ENCODE results near the gene ZNF385D. TPM values are rescaled to one million over a fixed set of nuclear protein-coding genes. Genes with fewer than 3 reads are reported as not detected.

ZNF385D gene
- total and polyA plus RNA-seq, 4 donors: 12.1 to 118 (median 61.1) TPM

GRCh38 chr3:21766002-21766401 lies 15.0 kb upstream of the ZNF385D start:
- intact Hi-C loops (cut with DNase I): no loop called here
- Histone ChIP-seq H3K27ac (ENCODE audit: low read depth in 1 of 2, low read length in 2 of 2) (no peak overlapping the region), H3K4me3 (ENCODE audit: low read length in 2 of 2) (no peak overlapping the region), H3K9me3 (ENCODE audit: control insufficient read depth, low read length) (no peaks in the 10 kb centered on the region), H3K4me1 (ENCODE audit: control insufficient read depth in 1 of 2, insufficient read depth in 2 of 2, low read length in 2 of 2) (no peaks in the 10 kb centered on the region), H3K36me3 (ENCODE audit: control insufficient read depth in 1 of 2, insufficient read depth in 2 of 2, low read length in 1 of 2) (no peaks in the 10 kb centered on the region), H3K27me3 (ENCODE audit: control insufficient read depth in 1 of 2, insufficient read depth in 2 of 2, low read length in 1 of 2) (no peaks in the 10 kb centered on the region)
- 81% methylated on average over 2 of the region's 2 CpGs for WGBS, 2 donors
- ATAC-seq (ENCODE audit: low FRiP score): no peak
- DNase-seq: no peak

- intact Hi-C loops (cut with DNase I): loop anchor here in 1 of 2 donors (10.0 kb wide), 1 partner anchor 359 kb away; no protein-coding TSS in a partner anchor
- Histone ChIP-seq H3K36me3 (ENCODE audit: control insufficient read depth in 1 of 2, insufficient read depth in 2 of 2, low read length in 1 of 2) (no peaks in the 10 kb centered on the region), H3K4me3 (ENCODE audit: low read length in 2 of 2) (no peak overlapping the region), H3K9me3 (ENCODE audit: control insufficient read depth, low read length) (no peaks in the 10 kb centered on the region), H3K27me3 (ENCODE audit: control insufficient read depth in 1 of 2, insufficient read depth in 2 of 2, low read length in 1 of 2) (no peaks in the 10 kb centered on the region), H3K4me1 (ENCODE audit: control insufficient read depth in 1 of 2, insufficient read depth in 2 of 2, low read length in 2 of 2) (no peaks in the 10 kb centered on the region), H3K27ac (ENCODE audit: low read depth in 1 of 2, low read length in 2 of 2) (no peak overlapping the region)
- ATAC-seq (ENCODE audit: low FRiP score): no peak
- WGBS, 2 donors: 80 to 89% methylated on average over 5 of the region's 5 CpGs
- DNase-seq: no peak
Measured at GRCh38 chr3:21755896-21756295, 4.9 kb upstream of the ZNF385D start.

- Histone ChIP-seq H3K4me1 (ENCODE audit: control insufficient read depth in 1 of 2, insufficient read depth in 2 of 2, low read length in 2 of 2) (no peaks in the 10 kb centered on the region), H3K4me3 (ENCODE audit: low read length in 2 of 2) (no peak overlapping the region), H3K27ac (ENCODE audit: low read depth in 1 of 2, low read length in 2 of 2) (no peak overlapping the region), H3K27me3 (ENCODE audit: control insufficient read depth in 1 of 2, insufficient read depth in 2 of 2, low read length in 1 of 2) (no peaks in the 10 kb centered on the region), H3K9me3 (ENCODE audit: control insufficient read depth, low read length) (no peaks in the 10 kb centered on the region), H3K36me3 (ENCODE audit: control insufficient read depth in 1 of 2, insufficient read depth in 2 of 2, low read length in 1 of 2) (no peaks in the 10 kb centered on the region)
- no peak for DNase-seq
- intact Hi-C loops (cut with DNase I): loop anchor here (5.0 to 10.0 kb wide), 3 partner anchors 142 to 362 kb away; no protein-coding TSS in a partner anchor
- ATAC-seq (ENCODE audit: low FRiP score): no peak
- 88 to 96% methylated on average over 1 of the region's 1 CpG for WGBS, 2 donors
Measured at GRCh38 chr3:21754839-21755238, 3.8 kb upstream of the ZNF385D start.

- intact Hi-C loops (cut with DNase I): loop anchor here (2.0 to 10.0 kb wide), 4 partner anchors 142 to 364 kb away; no protein-coding TSS in a partner anchor
- no peaks in the 10 kb centered on the region for H3K27me3 ChIP-seq (ENCODE audit: control insufficient read depth in 1 of 2, insufficient read depth in 2 of 2, low read length in 1 of 2)
- no peak overlapping the region for H3K27ac ChIP-seq (ENCODE audit: low read depth in 1 of 2, low read length in 2 of 2)
- no peaks in the 10 kb centered on the region for H3K9me3 ChIP-seq (ENCODE audit: control insufficient read depth, low read length)
- peak; percentile 72 for ATAC-seq (ENCODE audit: low FRiP score)
- DNase-seq: peak in 1 of 2 donors; percentile 29
- no peaks in the 10 kb centered on the region for H3K4me1 ChIP-seq (ENCODE audit: control insufficient read depth in 1 of 2, insufficient read depth in 2 of 2, low read length in 2 of 2)
- no peaks in the 10 kb centered on the region for H3K36me3 ChIP-seq (ENCODE audit: control insufficient read depth in 1 of 2, insufficient read depth in 2 of 2, low read length in 1 of 2)
- no peak overlapping the region for H3K4me3 ChIP-seq (ENCODE audit: low read length in 2 of 2)
- 11 to 15% methylated on average over 3 of the region's 3 CpGs for WGBS, 2 donors
Measured at GRCh38 chr3:21752749-21753347, 1.8 kb upstream of the ZNF385D start.

- intact Hi-C loops (cut with DNase I): loop anchor here (2.0 to 10.0 kb wide), 4 partner anchors 143 to 365 kb away; no protein-coding TSS in a partner anchor
Measured at GRCh38 chr3:21751886-21752285, 876 bp upstream of the ZNF385D start.

GRCh38 chr3:21750080-21750696 lies 822 bp downstream of the ZNF385D start:
- Histone ChIP-seq H3K4me3 (ENCODE audit: low read length in 2 of 2) (peak overlapping the region; percentile 100), H3K36me3 (ENCODE audit: control insufficient read depth in 1 of 2, insufficient read depth in 2 of 2, low read length in 1 of 2) (no peaks in the 10 kb centered on the region), H3K9me3 (ENCODE audit: control insufficient read depth, low read length) (no peaks in the 10 kb centered on the region), H3K27me3 (ENCODE audit: control insufficient read depth in 1 of 2, insufficient read depth in 2 of 2, low read length in 1 of 2) (no peaks in the 10 kb centered on the region), H3K4me1 (ENCODE audit: control insufficient read depth in 1 of 2, insufficient read depth in 2 of 2, low read length in 2 of 2) (peaks cover 3 to 4% of the 10 kb centered on the region in 2 donors), H3K27ac (ENCODE audit: low read depth in 1 of 2, low read length in 2 of 2) (peak overlapping the region in 1 of 2 donors; percentile 68)
- intact Hi-C loops (cut with DNase I): loop anchor here (5.0 to 10.0 kb wide), 3 partner anchors 147 to 367 kb away; no protein-coding TSS in a partner anchor
- ATAC-seq (ENCODE audit: low FRiP score): no peak
- 4 to 5% methylated on average over 8 of the region's 8 CpGs for WGBS, 2 donors
- DNase-seq: no peak

More at GRCh38 chr3:21751886-21752285, 876 bp upstream of the ZNF385D start:
- peak overlapping the region; percentile 100 for H3K4me3 ChIP-seq (ENCODE audit: low read length in 2 of 2)
- no peak for DNase-seq
- peaks cover 0 to 4% of the 10 kb centered on the region in 2 donors for H3K4me1 ChIP-seq (ENCODE audit: control insufficient read depth in 1 of 2, insufficient read depth in 2 of 2, low read length in 2 of 2)
- H3K9me3 ChIP-seq (ENCODE audit: control insufficient read depth, low read length): no peaks in the 10 kb centered on the region
- WGBS, 2 donors: 14 to 24% methylated on average over 6 of the region's 6 CpGs
- no peak for ATAC-seq (ENCODE audit: low FRiP score)
- no peak overlapping the region for H3K27ac ChIP-seq (ENCODE audit: low read depth in 1 of 2, low read length in 2 of 2)
- no peaks in the 10 kb centered on the region for H3K27me3 ChIP-seq (ENCODE audit: control insufficient read depth in 1 of 2, insufficient read depth in 2 of 2, low read length in 1 of 2)
- H3K36me3 ChIP-seq (ENCODE audit: control insufficient read depth in 1 of 2, insufficient read depth in 2 of 2, low read length in 1 of 2): no peaks in the 10 kb centered on the region

GRCh38 chr3:21747966-21748555 lies 2.9 kb downstream of the ZNF385D start:
- ATAC-seq (ENCODE audit: low FRiP score) (no peak), DNase-seq (no peak)
- intact Hi-C loops (cut with DNase I): loop anchor here (2.0 to 10.0 kb wide), 8 partner anchors 29 to 413 kb away; no protein-coding TSS in a partner anchor
- H3K27ac ChIP-seq (ENCODE audit: low read depth in 1 of 2, low read length in 2 of 2): peak overlapping the region in 1 of 2 donors; percentile 28
- peaks cover 4 to 7% of the 10 kb centered on the region in 2 donors for H3K4me1 ChIP-seq (ENCODE audit: control insufficient read depth in 1 of 2, insufficient read depth in 2 of 2, low read length in 2 of 2)
- no peaks in the 10 kb centered on the region for H3K9me3 ChIP-seq (ENCODE audit: control insufficient read depth, low read length)
- no peaks in the 10 kb centered on the region for H3K27me3 ChIP-seq (ENCODE audit: control insufficient read depth in 1 of 2, insufficient read depth in 2 of 2, low read length in 1 of 2)
- WGBS, 2 donors: 24 to 32% methylated on average over 5 of the region's 5 CpGs
- no peaks in the 10 kb centered on the region for H3K36me3 ChIP-seq (ENCODE audit: control insufficient read depth in 1 of 2, insufficient read depth in 2 of 2, low read length in 1 of 2)
- peak overlapping the region; percentile 100 for H3K4me3 ChIP-seq (ENCODE audit: low read length in 2 of 2)

GRCh38 chr3:21747376-21747775 lies 3.6 kb downstream of the ZNF385D start:
- peaks cover 4 to 7% of the 10 kb centered on the region in 2 donors for H3K4me1 ChIP-seq (ENCODE audit: control insufficient read depth in 1 of 2, insufficient read depth in 2 of 2, low read length in 2 of 2)
- no peaks in the 10 kb centered on the region for H3K27me3 ChIP-seq (ENCODE audit: control insufficient read depth in 1 of 2, insufficient read depth in 2 of 2, low read length in 1 of 2)
- DNase-seq (no peak), ATAC-seq (ENCODE audit: low FRiP score) (no peak)
- 22 to 24% methylated on average over 3 of the region's 3 CpGs for whole genome bisulfite sequencing, 2 donors
- peak overlapping the region; percentile 100 for H3K4me3 ChIP-seq (ENCODE audit: low read length in 2 of 2)
- H3K36me3 ChIP-seq (ENCODE audit: control insufficient read depth in 1 of 2, insufficient read depth in 2 of 2, low read length in 1 of 2): no peaks in the 10 kb centered on the region
- no peaks in the 10 kb centered on the region for H3K9me3 ChIP-seq (ENCODE audit: control insufficient read depth, low read length)
- intact Hi-C loops (cut with DNase I): loop anchor here (2.0 to 10.0 kb wide), 8 partner anchors 29 to 413 kb away; no protein-coding TSS in a partner anchor
- peak overlapping the region in 1 of 2 donors; percentile 94 for H3K27ac ChIP-seq (ENCODE audit: low read depth in 1 of 2, low read length in 2 of 2)

Measured in aorta (tissue), 5 donors.